T47D (cell line): Measurements from ENCODE around the gene MYB.

ENCODE experiments used
- DNase-seq, 2 experiments: peaks; one replicate each; pipeline versions ENCODE4 v3.0.0 to v3.0.0-alpha.2; 2011 to 2012; ENCODE audit warnings: low read depth in 1 of 2, low spot score in 1 of 2
- JUND ChIP-seq: IDR thresholded peaks from 2 replicates; pipeline ENCODE4 v1.6.1; 2012; ENCODE audit warnings: low read depth
- in situ Hi-C: cut with HindIII; loops from 2 replicates; pipeline ENCODE4 v1.10.0; 2016; ENCODE audit warnings: low sequenced_read_pairs, low pct_unique_long_range_greater_than_20kb

Gene MYB

DNA sequence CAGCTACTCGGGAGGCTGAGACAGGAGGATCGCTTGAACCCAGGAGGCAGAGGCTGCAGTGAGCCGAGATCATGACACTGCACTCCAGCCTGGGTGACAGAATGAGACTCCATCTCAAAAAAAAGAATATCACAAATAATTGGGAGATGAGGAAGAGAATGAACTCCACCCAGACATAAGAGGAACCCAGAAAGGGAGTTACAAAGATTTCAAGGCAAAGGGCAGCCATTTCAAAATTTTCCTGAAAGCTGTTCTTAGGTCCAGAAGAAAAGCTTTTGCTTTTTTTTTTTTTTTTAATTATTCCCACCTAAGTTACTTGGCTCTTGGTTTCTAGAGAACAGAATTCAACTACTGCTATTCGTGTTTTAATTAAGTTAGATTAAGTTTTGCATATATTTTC is 23.8 kb downstream of the MYB start:
- in situ Hi-C loops: no loop called here
- TF ChIP-seq JUND: no peak
- DNase-seq: no peak

DNA sequence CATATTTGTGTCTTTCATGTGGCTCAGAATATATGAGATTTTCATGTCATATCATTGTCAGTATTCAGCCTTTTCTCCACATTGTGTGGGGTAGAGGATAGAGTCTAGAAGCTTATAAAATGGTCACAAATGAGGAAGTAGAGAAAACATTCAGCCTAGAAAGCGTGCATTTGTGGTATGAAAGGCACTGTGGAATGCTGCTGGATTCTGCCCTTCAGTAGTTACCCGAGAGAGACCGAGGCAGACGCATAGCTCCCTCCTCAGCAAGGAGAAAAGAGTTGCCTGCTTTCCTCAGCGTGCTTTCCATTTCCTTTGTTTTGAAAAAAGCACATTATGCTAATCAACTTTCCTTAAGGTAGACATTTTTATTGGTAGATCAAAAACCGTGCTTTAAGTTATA is 28.7 kb downstream of the MYB start:
- in situ Hi-C loops: no loop called here
- DNase-seq: no peak
- no peak for TF ChIP-seq JUND

GRCh38 chr6:135210632-135211305 is 29.7 kb downstream of the MYB start:
- no peak for DNase-seq
- in situ Hi-C loops: no loop called here

GRCh38 chr6:135211306-135211702 is 30.2 kb downstream of the MYB start:
- in situ Hi-C loops: no loop called here
- DNase-seq: peak in 1 of 2 experiments; percentile 88
- peak; percentile 65; the same call in 1 of the 2 replicates for TF ChIP-seq JUND

More at GRCh38 chr6:135210632-135211305, 29.7 kb downstream of the MYB start:
- TF ChIP-seq JUND: no peak

DNA sequence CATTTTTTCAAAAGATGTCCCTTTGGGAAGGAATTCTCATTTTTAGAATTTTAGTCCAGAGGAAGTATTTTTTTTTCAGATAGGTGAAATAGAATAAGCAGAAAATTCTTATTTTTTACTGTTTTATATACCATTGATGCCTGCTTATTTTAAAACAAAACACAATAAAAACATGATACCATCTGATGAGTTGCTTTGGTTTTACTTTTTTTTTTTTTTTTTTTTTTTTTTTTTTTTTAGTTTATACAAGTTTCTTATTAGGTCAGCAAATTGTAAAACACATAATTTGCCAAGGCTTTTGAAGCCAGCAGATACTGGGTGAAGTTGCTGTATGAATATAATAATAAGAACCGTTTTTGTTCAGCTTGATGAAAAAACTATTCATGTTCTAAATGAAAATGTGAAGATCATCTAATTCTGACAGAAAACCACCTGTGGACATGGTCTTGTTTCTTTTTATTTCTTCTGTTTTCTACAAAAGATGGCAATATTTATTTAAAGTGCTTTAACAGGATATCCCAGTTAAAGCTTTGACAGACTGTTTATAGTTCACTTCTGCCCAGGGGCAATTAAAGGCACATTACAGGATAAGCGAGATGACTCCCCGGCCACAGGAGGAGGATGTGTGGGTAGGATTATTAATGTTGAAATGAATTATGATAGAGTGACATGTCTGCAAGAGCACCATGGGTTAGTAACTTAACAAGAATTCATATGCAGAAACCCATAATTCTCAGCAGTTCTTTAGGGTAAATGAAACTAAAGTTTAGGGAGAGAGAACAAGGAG is 31.1 kb downstream of the MYB start:
- in situ Hi-C loops: no loop called here
- peak; percentile 3 to 91 for DNase-seq
- TF ChIP-seq JUND: no peak

DNA sequence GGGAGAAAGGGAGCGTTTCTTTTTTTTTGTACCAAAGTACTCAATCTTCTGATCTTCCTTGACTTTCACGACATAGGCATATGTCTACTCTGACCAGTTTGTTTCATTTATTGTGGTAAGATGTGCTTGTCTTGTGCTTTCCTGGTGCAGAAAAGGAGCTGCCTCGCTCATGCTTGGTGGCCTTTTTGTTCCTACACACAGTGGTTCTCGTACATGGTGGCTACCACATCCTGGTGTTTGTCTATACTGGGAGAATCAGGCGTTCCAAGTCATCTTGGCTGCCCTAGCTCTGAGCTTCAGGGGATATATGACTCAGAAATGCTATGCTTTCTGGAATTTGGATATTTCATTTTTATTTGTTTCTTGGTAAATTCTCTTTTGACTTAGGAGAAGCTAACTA is 31.8 kb downstream of the MYB start:
- DNase-seq: no peak
- in situ Hi-C loops: no loop called here
- no peak for TF ChIP-seq JUND

DNA sequence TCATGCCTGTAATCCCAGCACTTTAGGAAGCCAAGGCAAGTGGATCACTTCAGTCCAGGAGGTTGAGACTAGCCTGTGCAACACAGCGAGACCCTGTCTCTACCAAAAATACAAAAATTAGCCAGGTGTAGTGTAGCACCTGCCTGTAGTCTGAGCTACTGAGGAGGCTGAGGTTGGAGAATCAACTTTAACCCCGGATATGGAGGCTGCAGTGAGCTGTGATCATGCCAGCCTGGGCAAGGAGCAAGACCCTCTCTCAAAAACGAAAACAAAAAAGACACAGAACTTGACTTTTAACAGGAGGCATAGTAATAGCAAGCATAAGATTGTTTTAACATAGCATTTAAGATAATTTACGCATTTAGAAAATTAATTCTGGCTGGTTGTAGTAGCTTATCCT is 32.5 kb downstream of the MYB start:
- DNase-seq: no peak
- no peak for TF ChIP-seq JUND
- in situ Hi-C loops: no loop called here

DNA sequence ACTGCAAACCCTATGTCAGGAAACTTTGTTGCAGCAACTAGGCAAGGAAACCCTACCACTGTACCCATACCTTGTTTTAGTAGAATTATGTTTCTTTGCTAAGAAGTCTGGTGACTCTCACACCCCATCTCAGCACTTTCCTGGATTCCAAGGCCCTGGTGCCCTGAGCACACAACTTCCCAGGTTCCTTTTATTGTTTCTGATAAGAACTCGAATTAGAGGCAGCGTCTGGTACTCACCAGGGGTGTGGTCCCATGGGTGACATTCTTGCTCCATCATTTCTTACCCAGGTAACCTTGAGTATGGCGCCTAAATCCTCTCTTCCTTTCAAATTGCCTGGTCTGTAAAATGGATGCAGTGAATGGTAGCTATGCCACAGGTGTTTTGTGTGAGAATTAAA is 34.1 kb downstream of the MYB start:
- no peak for TF ChIP-seq JUND
- no peak for DNase-seq
- in situ Hi-C loops: no loop called here

GRCh38 chr6:135215563-135215962 is 34.5 kb downstream of the MYB start:
- DNase-seq: no peak
- TF ChIP-seq JUND: no peak
- in situ Hi-C loops: no loop called here

DNA sequence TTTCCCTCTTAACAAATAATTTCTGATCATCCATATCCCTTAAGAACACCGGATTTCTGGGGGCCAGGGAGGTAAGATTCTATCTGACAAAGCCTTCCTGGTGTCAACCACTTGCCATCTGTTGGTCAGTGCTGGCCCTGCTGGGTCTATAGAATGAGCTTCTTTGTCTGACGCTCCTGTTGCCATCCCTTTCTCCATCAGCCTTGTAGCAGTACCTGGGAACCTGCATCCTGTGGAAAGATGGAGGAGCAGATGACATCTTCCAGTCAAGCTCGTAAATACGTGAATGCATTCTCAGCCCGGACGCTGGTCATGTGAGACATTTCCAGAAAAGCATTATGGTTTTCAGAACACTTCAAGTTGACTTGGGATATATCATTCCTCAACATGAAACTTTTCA is 36.6 kb downstream of the MYB start:
- no peak for DNase-seq
- in situ Hi-C loops: no loop called here
- TF ChIP-seq JUND: no peak

GRCh38 chr6:135219346-135219745 is 38.2 kb downstream of the MYB start:
- in situ Hi-C loops: no loop called here
- TF ChIP-seq JUND: no peak
- DNase-seq: no peak

- in situ Hi-C loops: no loop called here
- no peak for TF ChIP-seq JUND
- no peak for DNase-seq
Observed at GRCh38 chr6:135221042-135221441, 39.9 kb downstream of the MYB start.

- in situ Hi-C loops: no loop called here
- no peak for DNase-seq
- TF ChIP-seq JUND: no peak
Observed at GRCh38 chr6:135221505-135221904, 40.4 kb downstream of the MYB start.
